ENCODE measurements around the gene INTU.

DNA sequence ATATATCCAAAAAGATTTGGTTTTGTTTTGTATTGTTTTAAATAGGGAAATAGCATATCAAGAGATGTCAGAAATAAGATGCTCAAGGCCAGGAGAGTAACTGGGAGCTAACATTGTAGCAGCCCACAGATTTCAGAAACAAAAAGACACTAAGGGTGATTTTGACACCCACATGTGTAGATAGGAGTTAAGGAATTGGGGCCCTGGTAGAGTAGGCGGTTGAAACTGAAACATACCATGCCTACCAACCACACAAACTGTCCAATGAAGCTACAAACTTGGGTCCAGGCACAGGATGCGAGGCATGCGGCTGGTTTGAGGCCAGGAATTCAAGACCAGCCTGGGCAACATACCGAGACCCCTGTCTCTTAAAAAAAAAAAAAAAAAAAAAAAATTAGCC lies 143.1 kb downstream of the INTU start:
- TF ChIP-seq POLR2A (IDR thresholded peaks at IDR 0.05) = no peak
- TF ChIP-seq, protein P1, sequence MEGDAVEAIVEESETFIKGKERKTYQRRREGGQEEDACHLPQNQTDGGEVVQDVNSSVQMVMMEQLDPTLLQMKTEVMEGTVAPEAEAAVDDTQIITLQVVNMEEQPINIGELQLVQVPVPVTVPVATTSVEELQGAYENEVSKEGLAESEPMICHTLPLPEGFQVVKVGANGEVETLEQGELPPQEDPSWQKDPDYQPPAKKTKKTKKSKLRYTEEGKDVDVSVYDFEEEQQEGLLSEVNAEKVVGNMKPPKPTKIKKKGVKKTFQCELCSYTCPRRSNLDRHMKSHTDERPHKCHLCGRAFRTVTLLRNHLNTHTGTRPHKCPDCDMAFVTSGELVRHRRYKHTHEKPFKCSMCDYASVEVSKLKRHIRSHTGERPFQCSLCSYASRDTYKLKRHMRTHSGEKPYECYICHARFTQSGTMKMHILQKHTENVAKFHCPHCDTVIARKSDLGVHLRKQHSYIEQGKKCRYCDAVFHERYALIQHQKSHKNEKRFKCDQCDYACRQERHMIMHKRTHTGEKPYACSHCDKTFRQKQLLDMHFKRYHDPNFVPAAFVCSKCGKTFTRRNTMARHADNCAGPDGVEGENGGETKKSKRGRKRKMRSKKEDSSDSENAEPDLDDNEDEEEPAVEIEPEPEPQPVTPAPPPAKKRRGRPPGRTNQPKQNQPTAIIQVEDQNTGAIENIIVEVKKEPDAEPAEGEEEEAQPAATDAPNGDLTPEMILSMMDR (IDR thresholded peaks at IDR 0.05) = no peak

Data from breast epithelium (tissue), 3 donors.